GM21528 (cell line): ENCODE measurements around the gene RERG.

Source experiments
- ATAC-seq: cut with Tn5 transposase; IDR thresholded peaks from one replicate; pipeline ENCODE4 v1.9.1; 2021; ENCODE audit warnings: mild to moderate bottlenecking, moderate library complexity; ENCODE audit not compliant: unreplicated experiment, low FRiP score

RERG gene

GRCh38 chr12:15220451-15220850, 766 bp downstream of the RERG start:
- ATAC-seq = no peak

DNA sequence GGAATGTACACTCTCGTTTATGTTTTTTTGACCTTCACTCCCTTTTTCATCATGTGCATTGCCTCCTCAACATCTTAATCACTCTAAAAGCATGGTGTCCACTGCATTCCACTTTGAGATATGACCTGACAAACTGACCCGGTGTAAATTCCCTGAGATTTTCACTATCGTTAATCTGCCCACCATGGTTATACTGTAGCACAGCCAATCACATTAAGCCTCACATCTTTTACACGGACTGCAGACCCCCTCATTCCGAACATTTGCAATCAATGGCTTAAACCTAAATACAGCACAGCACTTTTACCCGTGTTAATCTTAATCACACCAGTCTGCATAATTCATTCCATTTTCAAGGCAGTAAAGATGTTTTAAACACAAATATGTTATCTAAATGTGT, 2.4 kb downstream of the RERG start:
- no peak for ATAC-seq

DNA sequence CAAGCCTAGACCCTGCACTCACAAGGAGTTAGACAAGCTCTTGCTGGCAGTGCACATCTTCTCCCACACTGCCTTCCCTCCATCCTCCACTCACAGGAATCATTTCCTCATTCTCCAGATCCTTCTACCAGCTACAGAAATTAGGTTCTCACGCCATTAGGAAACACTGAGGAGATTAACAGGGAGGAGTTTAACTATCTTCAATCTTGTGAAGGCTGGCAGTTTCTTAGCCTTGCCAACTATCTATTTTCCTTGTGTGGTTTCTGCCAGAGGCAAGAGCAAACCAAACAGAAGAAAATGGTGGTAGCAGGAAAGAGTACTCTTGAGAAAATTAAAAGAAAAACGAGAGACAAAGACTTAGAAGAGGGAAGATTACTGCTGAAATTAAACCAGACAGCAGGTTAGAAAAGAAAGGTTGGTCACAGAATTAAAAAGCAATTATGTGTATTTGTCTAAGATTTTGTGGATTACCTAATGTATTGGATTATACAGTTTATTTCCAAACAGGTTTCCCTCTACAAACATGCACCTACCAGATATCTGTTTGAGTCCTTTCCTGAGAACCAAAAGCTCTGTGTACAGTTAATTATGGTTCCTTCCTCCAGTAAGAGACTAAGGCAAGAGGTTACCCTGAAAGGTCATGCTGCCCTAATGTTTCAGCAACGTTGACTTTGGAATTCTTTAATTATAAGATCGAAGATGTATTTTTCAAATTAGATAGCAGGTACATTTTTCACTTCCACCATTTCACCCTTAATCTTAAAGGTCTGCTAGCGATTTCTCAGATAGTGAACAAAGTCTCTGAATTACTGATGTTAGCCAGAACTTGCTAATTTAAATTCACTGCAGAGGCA, 5.0 kb downstream of the RERG start:
- no peak for ATAC-seq

GRCh38 chr12:15214851-15215601, 6.2 kb downstream of the RERG start:
- no peak for ATAC-seq

DNA sequence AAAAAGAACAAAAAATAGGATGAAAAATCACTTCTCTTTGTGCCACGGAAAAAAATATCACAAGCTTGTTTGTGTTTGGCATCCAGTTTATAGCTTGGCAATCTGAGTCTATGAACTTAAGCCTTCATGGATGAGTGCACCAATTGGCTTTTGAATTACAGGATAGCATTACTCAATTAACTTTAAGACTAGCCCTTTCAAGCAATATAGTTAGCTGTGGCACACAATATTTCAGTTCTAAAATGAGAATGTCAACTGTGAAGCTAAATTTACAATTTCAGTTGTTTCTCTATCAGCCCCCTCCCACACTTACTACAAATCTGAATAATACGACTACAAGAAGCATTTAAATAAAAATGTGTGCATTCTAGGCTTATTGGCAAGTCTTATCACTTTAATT, 8.3 kb downstream of the RERG start:
- no peak for ATAC-seq

DNA sequence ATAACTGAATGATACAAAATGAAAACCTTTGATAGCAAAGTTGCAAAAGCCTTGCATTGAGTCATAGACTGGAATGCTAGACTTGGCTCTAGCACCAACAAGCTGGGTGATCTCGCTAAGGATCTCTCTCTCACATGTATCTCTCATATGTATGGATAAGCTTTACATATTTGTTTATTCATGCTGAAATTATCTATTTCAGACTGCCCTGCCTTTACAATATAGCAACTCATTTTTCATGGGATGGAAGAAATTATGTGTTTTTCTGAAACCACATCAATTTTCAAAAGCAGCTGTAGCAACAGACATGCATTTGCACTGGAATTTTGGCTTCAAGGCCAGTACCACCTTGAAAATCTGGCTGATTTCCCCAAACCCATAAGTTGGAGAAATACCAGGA, 11.4 kb downstream of the RERG start:
- no peak for ATAC-seq

DNA sequence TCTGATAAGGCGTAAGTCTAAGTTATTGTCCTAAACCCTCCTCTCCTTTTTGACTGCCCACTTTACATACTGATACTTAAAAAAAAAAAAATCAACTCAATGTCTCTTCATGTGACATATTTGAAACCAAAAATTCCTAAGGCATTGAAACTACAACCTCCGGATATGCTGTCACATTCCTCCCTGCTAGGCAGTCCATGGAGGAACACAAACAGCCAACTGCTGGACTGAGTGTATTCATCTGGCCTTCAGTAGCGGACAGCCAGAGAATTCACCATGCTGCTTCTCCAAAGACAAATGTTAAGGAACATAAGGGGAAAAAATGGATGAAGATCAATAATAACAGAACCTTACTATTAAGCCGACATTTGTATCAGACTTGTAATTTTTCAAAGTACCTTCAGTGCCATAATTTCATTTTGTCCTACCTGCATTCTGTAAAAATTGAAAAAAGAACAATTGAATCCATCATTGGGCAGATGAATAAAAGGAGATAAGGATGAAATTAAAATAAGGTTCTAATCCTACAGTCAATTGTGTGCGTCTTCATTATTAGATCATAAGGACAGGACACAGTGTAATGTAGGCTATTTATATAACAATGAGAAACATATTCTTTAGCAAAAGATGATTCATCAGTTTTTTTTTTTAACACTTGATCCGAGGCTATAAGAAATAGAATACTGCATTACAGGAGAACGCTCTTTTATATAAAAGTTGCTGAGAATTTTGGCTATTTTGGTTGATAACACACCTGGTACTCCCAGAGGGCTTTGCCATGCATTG, 12.2 kb downstream of the RERG start:
- no peak for ATAC-seq

- no peak for ATAC-seq
These were observed 13.1 kb downstream of the RERG start for GRCh38 chr12:15208140-15208539.

DNA sequence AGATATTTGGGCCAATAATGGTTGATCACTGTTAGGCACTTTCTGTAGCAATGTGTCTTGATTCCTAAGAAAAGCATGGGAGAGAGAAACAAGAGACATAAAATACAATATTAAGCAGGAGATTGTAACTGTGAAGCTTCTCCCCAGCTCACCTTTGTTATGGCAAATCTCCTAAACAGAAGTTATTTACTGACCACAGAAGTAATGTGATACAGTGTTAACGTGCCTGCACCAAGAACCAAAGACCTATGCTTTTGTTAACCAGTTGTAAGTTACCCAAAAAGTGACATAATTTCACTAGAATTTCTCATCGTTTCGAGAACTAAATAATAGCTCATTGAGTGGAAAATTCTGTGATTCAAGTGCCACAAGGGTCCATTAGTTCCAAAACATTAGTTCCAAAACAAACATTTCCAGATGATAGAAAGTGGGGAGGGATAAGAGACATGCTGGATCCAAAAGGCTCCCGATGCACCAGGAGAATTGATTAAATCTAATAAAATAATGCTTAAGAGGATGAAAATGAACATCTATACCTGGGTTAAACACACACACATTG, 14.3 kb downstream of the RERG start:
- no peak for ATAC-seq

GRCh38 chr12:15206338-15206737, 14.9 kb downstream of the RERG start:
- no peak for ATAC-seq

GRCh38 chr12:15205341-15206010, 15.7 kb downstream of the RERG start:
- no peak for ATAC-seq

DNA sequence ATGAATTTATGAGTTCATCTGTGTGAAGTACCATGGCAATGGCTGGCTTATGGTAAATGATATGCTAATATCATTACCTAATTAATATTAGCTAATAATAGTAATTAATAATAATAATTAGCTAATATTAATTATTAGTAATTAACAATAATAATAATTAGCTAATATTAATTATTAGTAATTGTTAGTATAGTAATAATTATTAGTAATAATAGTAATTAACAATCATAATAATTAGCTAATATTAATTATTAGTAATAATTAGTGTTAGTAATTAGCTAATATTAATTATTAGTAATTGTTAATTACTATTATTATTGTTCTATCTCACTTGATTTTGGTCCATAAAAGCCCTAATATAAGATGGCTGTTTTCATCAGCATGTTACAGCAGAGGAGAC, 19.8 kb downstream of the RERG start:
- no peak for ATAC-seq

GRCh38 chr12:15201056-15201455, 20.2 kb downstream of the RERG start:
- no peak for ATAC-seq

GRCh38 chr12:15200641-15201040, 20.6 kb downstream of the RERG start:
- no peak for ATAC-seq

- no peak for ATAC-seq
These were observed 21.3 kb downstream of the RERG start for GRCh38 chr12:15199930-15200329.

GRCh38 chr12:15196678-15197505, 24.3 kb downstream of the RERG start:
- no peak for ATAC-seq

DNA sequence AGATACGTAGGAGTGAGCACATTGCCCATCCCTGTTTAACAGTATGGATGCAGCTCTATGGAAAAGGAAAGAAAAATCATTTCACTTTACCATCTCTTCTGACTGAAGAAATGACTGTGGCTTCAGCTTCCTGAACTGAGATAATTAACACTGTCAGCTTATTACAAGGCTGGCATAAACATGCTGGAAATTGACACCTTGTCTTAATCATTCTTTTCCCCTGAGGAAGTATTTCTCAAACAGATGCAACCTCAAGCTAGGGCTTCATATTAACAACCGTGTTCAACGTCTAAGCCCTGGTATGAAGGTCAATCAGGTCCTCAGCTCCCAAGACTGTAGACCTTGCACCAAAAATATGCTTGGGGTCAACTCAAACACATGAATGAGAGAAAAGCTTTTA, 25.0 kb downstream of the RERG start:
- no peak for ATAC-seq

DNA sequence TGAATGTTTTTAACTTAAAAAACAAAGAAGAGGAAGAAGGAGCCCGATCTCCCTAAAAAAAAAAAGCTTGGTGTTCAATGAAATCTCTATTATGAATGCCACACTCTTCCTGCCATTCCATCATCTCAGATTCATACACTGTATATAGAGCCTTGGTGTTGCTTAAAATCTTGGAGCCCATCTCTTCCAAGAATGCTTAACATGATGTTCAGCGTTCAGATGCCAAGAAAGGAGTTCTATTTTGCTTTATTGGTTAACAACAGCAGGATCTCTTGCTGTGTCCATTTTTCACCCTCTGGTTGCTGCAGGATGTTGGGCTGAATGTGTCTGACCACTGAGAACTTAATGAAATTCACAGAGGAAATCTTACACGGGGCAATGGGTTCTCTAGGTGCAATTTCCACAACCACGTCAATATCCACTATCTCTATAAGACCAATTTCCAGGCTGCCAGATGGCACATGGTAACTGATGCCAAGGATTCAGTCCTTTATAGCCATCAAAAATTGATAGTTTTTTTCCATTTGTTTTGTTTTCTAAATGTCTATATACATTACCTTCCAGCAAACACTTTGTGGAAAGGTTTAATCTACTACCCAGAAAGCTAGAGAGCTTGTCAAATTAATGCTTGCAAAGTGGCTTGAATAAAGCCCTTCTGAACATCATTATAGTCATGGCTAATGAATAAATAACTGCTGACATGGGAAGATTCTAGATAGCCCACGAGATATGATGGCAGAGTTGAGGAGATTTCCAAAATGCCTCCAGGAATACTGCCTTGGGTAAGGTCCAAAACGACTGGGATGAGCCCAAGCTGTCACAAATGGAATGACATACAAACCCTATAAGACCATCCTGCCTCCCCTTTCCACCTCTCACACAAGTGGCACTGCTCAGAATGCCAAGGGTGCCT, 26.5 kb downstream of the RERG start:
- no peak for ATAC-seq
